GM19238 (cell line): ENCODE measurements around the gene ACSM3.
A peak's percentile ranks its signal among the peaks of the same experiment; 100 is the strongest.
"Not testable (repeated sequence)": the region's sequence is repeated elsewhere in the genome, so short reads cannot be mapped to it uniquely, and the experiment has no call there.

Experiments used
- DNase-seq: peaks from one replicate; pipeline ENCODE4 v3.0.0; 2011; ENCODE audit warnings: low spot score; ENCODE audit not compliant: insufficient read length

ACSM3 gene

DNA sequence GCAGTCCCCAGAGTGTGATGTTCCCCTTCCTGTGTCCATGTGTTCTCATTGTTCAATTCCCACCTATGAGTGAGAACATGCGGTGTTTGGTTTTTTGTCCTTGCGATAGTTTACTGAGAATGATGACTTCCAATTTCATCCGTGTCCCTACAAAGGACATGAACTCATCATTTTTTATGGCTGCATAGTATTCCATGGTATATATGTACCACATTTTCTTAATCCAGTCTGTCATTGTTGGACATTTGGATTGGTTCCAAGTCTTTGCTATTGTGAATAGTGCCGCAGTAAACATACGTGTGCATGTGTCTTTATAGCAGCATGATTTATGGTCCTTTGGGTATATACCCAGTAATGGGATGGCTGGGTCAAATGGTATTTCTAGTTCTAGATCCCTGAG is 8.0 kb upstream of the ACSM3 start:
- not testable (repeated sequence) for DNase-seq

DNA sequence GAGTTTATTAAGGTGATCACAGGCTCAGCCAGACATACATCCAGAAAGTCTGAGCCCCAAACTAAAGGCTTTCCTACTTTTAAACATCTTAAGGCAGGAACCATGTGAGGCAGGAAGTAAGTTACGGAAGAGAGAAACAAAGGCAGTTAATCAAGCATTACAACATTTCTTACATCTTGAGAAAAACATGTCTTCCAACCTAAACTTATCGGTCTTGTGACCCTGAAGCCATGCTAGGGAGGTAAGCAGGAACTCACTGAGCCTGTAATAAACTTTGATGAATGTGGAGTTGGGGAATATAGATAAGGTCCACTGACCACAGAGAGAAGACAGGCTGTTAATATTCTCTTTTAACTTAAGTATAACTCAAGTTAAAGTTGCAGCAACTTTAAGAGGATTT is 3.5 kb upstream of the ACSM3 start:
- DNase-seq, result no peak

DNA sequence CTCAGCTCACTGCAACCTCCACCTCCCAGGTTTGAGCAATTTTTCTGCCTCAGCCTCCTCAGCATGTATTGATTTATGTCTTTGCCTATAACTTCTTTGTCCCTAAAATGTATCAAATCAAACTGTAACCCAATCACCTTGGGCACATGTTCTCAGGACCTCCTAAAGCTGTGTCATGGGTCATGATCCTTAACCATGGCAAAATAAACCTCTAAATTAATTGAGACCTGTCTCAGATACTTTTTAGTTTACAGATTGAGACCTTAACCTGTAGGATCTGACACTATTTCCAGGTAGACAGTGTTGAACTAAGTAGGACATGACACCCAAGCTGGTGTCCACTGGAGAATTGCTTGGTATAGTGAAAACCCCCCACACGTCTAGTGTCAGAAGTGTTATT is 2.6 kb upstream of the ACSM3 start:
- no peak for DNase-seq

DNA sequence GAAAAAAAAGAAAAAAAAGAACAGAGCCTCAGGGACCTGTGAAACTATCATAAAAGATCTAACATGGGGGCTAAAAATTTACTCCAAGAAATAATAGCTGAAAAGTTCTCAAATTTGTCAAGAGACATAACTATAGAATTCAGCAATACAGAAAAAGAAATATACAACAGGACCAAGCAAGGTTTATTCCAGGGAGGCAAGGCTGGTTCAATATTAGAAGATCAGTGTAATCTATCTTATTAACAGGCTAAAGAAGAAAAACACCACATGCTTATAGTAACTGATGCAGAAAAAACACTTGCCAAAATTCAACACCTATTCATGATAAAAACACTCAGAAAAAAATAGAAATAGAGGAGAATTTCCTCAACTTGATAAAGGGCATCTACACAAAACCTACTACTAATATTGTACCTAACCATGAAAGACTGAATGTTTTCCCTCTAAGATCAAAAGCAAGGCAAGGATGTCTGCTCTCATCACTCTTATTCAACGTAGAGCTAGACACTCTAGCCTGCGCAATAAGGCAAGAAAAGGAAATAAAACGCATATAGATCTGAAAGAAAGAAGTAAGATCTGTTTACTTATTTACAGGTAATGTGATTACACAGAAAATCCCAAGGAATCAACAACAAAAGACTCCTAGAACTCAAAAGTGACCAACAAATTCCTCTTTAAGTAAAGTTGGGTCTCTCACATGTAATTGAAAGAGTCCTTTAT is 1.2 kb upstream of the ACSM3 start:
- no peak for DNase-seq

DNA sequence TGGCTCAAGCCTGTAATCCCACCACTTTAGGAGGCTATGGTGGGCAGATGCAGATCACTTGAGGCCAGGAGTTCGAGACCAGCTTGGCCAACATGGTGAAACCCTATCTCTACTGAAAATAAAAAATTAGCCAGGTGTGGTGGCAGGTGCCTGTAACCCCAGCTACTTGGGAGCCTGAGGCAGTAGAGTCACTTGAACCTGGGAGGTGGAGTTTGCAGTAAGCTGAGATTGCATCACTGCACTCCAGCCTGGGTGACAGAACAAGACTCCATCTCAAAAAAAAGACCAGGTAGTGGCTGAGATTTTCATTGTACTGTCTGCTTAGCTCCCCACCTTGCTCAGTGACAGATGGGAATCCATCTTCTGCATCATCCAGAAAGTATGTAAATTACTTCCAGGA is 634 bp downstream of the ACSM3 start:
- not testable (repeated sequence) for DNase-seq

DNA sequence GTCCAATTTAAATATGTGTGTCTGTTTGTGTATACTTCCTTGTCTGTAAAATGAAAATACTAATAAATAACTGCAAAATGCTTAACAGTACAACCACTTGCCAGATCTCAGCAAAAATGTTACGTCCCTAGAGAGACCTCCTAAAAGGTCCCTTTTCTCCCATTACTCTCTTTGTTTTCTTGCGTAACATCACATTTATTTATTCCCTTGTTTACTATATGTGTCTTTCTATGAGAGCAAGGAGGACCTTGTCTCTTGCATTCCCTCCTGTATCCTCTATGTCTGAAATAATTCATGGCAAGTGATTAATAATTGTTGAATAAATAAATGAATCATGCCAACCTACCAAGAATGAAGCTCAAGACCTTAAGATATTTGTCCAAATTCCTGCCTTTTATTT is 1.9 kb downstream of the ACSM3 start:
- DNase-seq, result no peak

DNA sequence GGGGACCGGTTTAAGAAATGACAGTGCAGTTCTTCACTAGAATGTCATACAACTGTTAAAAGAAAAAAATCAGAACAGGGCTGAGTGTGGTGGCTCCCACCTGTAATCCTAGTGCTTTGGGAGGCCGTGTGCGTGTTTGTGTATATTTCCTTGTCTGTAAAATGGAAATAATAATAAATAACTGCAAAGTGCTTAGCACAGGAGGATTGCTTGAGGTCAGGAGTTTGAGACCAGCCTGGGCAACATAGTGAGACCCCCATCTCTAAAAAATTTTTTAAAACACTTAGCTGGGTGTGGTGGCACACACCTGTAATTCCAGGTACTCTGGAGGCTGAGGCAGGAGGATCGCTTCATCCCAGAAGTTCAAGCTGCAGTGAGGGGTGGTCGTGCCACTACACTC is 2.5 kb downstream of the ACSM3 start:
- DNase-seq, result no peak

DNA sequence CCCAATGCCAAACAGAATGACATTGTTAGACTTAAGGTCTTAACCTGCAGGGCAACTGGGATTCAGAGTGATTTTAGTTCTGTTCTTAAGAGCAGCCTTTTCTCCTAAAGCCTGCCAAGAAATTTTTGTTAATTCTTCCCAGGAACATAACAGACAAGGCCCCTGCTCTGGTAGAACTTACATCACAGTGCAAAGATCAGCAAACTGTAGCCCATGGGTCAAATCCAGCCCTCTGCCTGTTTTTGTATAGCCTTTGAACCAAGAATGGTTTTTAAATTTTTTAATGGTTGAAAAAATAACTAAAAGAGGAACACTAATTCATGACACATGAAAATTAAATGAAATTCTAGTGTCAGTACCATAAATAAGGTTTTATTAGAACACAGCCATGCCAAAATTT is 3.8 kb downstream of the ACSM3 start:
- no peak for DNase-seq

DNA sequence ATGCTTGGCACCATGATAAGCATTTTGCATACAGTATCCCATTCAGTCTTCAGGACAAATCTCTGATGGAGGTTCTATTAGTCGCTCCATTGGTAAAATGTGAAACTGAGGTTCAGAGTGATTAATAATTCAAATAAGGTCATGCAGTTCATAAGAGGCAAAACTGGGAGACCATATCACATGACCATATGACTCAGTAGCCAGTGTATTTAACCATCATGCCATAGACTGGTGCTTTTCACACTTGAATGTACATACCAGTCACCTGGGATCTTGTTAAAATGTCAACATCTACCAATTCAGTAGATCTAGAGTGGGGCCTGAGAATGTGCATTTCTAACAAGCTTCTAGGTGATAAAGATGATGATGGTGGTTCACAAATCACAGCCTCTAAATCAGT is 4.3 kb downstream of the ACSM3 start:
- DNase-seq, result no peak

DNA sequence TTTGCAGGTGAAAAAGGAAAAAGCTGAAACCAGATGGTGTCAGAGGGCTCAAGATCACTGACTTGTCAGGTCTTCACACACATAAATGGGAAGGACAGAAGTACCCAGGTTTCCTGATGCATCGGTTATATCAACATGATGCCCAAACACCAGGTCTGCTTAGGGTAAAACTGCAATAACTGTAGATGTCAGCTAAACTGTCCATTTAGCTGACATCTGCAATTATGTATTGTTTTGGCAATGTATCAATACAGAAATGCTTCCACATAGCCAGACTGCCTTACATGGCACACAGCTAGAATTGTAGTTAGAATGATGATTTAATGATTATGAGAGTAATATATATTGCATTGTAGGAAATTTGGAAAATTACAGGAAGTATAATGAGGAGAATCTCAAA is 5.0 kb downstream of the ACSM3 start:
- DNase-seq, result no peak

DNA sequence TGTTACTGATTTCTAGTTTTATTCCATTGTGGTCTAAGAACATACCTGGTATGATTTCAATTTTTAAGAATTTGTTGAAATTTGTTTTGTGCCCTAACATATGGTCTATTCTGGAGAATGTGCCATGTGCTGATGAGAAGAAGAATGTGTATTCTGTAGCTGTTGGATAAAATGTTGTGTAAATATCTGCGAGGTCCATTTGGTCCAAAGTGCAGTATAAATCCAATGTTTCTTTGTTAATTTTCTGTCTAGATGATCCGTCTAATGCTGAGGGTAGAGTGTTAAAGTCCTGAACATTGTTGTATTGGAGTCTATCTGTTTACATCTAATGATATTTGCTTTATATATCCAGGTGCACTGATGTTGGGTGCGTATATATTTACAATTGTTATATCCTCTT is 9.9 kb downstream of the ACSM3 start:
- no peak for DNase-seq

DNA sequence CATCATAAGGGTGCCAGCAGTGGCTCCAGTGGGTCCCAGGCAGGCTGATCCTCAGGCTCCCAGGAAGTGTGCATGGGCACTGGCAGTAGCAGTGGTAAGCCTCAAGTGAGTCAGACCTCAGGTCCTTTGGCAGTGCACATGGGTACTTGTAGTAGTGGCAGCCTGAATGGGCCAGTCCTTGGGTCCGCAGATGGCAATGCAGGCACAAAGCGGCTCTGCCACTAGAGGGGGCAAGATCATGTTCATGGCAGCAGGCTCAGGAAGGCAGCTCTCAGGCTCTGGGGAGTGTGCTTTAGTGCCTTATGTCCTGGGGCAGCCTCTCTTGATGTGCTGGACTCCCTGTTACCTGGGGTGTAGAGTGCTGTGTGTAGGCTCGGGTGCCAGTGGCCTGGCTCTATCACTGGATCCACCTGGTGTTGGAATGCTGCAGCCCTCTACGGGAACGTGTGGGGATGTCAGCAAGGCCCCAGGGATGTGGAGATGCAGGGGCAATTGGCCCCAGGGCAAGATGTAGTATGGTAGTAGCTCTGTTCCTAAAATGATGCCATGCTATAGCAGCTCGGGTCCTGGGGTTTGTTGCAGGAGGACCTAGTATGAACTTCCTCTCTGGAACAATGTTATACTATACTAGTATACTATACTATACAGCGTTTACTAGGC is 11.0 kb downstream of the ACSM3 start:
- peak; percentile 27 for DNase-seq

DNA sequence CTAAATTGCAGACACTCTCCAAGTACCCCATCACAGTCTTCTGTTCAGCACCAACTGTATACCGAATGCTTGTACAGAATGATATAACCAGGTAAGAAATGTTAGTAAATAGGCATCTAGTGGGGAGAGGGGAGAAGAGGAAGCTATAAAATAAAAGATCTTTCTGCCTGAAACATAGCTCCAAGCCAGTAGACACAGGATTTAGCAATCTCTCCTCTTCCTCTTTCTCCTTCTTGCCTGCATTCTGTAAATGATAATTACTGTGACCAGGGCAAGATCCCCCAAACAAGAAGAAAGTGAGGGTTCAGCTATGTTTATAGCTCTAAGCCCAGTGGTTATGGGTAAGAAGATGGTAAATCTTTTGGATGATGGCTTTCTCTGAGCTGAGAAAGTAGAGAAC is 17.9 kb downstream of the ACSM3 start:
- DNase-seq, result no peak

DNA sequence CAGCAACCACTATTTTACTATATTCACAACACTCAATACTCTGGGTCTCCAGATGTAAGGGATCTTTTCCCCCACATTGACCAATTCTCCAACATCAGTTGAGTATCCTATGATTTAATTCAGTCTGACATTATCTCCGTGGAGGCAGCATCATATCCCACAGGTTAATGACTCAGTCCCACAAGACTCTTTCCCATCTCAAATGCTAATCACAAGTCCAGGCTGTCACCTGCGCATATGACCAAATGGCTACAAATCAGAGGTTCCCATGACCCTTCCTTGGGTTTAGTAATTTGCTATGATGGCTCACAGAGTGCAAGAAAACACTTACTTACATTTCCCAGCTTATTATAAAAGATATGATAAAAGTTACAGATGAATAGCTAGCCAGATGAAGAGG is 18.7 kb downstream of the ACSM3 start:
- DNase-seq, result no peak

DNA sequence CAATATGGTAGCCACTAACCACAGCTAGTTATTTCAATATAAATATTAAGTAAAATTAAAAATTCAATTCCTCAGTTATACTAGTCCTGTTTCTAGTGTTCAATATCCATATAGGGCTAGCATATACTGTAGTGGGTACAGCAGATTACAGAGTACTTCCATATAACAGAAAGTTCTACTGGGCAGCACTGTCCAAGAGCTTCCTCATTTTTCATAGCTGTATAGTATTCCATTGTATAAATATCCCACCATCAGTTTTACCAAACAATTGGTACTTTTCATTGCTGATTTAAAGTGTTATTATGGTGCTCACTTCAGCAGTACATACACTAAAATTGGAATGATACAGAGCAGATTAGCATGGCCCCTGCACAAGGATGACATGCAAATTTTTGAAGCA is 20.4 kb downstream of the ACSM3 start:
- DNase-seq, result no peak

DNA sequence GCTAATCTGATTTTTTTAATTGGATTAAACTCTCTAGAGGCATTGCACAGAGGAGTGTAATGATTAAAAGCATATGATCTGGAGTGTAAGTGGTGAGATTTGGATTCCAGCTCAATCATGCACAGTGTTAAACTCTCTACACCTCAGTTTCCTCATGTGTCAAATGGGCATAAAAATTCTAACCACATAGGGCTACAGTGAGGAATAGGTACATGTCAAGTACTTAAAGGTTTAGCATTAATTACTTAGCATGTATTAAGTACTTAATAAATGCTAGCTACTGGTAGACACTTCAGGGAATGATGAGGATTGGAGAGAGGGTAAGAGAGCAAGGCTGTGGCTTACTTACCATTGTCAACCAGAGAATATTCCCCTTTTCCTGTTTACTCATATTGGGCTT is 25.3 kb downstream of the ACSM3 start:
- no peak for DNase-seq

DNA sequence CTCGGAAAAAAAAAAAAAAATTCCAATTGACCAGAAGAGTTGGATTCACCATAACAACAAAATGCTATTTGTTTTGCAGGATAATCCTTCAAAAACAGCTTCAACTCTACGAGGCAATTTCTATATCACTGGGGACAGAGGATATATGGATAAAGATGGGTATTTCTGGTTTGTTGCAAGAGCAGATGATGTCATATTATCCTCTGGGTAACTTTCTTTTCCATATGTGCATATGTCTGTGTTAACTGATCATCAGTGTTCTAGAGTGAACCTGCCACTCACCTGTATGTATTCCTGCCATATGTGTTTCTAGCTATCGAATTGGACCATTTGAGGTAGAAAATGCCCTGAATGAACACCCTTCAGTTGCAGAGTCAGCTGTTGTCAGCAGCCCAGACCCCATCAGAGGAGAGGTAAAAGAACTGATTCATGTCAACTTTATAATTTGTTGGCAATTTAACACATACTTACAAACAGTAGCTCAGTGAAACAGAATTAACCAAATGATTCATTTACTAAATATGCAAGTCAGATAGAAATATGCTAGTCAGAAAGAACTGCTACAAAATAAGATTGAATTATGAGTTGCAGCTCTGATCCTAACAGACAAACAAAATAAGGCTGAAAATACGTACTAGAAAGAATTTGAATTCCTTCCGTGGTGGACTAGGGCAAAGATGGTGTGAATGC is 28.3 kb downstream of the ACSM3 start:
- DNase-seq, result no peak

DNA sequence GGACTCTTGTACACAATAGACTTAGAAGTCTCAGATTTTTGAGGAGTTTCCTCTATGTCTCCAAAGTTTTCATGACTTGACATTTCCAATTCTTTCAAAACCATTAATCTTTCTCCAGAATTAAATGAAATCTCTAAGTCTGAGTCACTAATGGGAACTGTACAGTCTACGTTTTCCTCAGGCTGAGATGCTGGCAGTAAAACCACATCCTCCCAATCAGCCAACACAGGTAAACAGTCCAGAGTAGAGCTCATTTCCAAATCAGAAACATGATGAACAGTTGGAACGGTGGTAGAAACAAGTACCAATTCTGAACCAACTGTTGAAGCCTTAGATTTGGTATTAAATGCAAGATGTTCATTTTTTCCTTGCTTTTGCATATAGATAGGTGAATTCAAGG is 34.5 kb downstream of the ACSM3 start:
- no peak for DNase-seq

DNA sequence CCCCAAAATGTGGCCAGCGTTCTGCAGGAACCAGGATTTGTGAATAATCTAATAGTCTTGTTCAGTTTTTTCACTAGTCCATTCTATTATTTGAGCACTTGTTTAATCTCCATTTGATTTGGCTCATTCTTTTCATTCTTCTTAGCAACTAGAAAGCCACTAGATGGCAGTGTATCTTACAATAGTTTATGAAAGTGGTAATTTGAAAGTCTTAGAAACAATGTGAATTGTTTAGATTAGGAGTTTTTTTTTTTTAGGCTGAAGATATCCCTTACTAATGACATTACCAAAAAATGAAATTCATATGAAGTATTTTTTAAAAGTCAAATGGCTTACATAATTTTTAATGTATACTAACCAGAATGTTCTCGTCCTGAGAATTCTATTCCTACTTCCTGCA is 35.8 kb downstream of the ACSM3 start:
- DNase-seq, result no peak

DNA sequence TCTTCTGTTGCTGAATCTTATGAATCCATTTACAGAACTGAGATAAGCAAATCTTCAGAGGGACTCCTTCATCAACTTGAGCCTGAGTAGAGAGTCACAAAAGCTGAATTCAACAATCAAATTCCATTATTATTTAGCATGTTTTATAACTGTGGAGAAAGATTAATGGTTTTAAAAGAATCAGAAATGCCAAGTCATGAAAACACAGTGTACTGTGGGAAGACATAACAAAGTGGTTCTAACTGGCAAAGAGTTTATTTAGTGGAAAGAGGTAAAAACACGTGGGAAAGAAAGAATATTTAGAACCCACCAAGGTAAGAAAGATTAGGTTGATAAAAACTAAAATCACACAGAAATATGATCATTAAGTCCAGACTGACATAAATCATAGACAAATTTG is 37.5 kb downstream of the ACSM3 start:
- DNase-seq, result no peak

DNA sequence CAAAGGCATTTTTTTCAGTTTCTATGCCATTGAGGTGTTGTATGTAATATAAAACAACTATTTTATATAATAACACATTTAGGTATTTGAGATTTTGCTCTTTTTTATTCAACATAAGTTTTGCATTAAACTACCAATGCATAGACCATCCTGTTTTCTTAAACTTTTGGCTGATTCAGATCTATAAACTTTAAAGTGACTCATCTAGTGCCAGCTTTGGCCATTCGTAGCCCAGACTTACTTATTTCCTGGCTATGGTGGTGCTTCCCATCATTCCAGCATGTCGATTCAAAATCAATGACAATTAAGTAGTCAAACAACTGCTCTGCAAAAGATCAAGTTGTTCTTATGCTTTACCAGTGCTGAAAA is 39.4 kb downstream of the ACSM3 start:
- DNase-seq, result no peak

DNA sequence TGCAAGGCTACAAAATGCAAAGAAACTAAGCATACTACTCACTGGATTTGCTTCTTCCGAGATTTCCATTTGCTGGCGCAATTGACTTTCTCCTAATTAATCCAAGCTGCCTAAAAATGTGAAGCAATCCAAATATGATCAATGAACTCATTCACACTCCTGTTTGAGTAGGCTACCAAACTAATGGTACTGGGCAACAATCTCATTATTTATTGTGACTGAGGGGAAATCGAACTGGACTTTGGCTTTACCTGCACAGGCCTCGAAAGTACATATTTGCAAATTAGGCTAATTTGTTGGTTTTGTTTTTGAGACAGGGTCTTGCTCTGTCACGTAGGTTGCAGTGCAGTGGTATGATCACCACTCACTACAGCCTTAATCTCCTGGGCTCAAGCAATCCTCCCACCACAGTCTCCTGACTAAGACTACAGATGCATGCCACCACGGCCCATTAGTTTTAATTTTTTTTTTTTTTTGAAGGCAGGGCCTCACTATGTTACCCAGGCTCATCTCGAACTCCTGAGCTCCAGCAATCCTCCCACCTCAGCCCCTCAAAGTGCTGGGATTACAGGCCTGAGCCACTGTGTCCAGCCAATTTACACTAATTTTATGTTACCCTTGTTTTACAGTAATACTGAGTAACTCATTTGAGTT is 39.9 kb downstream of the ACSM3 start:
- DNase-seq, result no peak
